ENCODE data around the gene MYH6. TPM values are rescaled to one million over a fixed set of nuclear protein-coding genes. Genes with fewer than 3 reads are reported as not detected.

MYH6 gene
- total and polyA plus RNA-seq, 2 of the 13 experiments (the other 11 are each of a cell fraction or from before 2014, with no cell fraction given) = 0.01 TPM; not detected in 1

DNA sequence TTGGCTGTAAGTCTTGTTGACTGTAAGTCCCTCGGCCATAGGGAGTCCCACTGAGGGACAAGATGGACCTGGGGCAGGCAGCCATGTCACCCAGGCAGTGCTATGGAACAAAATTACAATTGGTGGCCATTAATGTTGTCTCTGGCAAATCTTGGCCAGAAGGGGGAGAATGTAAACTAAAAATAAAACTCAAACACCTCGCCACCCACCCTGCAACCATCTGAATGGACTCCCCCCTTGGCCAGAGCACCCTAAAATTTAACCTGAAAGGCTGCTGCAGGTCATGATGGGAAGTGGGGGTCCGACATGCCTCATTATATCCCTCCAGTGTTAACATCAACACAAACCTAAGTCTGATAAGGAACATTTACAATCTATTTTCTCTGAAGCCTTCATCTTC lies 63.6 kb downstream of the MYH6 start:
- Histone ChIP-seq H4K20me1 (ENCODE audit: insufficient read depth, low read length) (no peaks in the 10 kb centered on the region), H3K79me2 (ENCODE audit: insufficient read depth, low read length) (no peaks in the 10 kb centered on the region), H3K9me3 (ENCODE audit: low read length) (peaks cover 17% of the 10 kb centered on the region), H3K36me3 (replicated peaks in 1 of 2; ENCODE audit: control insufficient read depth in 1 of 2, insufficient read depth in 2 of 2, low read length in 2 of 2) (no peaks in the 10 kb centered on the region), H3K9ac (ENCODE audit: insufficient read depth, low read depth, low read length) (no peak overlapping the region), H3K4me1 (ENCODE audit: insufficient read depth, low read length) (no peaks in the 10 kb centered on the region), H3K4me2 (ENCODE audit: low read depth, low read length) (no peak overlapping the region), H3K27ac (ENCODE audit: extremely low read length, insufficient read depth, low read length) (no peak overlapping the region), H2AFZ (ENCODE audit: low read length) (no peak overlapping the region), H3K27me3 (ENCODE audit: control insufficient read depth in 1 of 2, insufficient read depth in 2 of 2, low read length in 2 of 2) (peaks cover 4 to 55% of the 10 kb centered on the region in 2 experiments; a peak in 4 of 5 replicates), H3K4me3 (replicated peaks in 1 of 3; ENCODE audit: insufficient read depth in 1 of 3, low read depth in 2 of 3, low read length in 3 of 3) (no peak overlapping the region)
- DNase-seq (ENCODE audit: low spot score) = no peak
- no peak for ATAC-seq
- TF ChIP-seq, protein P1, sequence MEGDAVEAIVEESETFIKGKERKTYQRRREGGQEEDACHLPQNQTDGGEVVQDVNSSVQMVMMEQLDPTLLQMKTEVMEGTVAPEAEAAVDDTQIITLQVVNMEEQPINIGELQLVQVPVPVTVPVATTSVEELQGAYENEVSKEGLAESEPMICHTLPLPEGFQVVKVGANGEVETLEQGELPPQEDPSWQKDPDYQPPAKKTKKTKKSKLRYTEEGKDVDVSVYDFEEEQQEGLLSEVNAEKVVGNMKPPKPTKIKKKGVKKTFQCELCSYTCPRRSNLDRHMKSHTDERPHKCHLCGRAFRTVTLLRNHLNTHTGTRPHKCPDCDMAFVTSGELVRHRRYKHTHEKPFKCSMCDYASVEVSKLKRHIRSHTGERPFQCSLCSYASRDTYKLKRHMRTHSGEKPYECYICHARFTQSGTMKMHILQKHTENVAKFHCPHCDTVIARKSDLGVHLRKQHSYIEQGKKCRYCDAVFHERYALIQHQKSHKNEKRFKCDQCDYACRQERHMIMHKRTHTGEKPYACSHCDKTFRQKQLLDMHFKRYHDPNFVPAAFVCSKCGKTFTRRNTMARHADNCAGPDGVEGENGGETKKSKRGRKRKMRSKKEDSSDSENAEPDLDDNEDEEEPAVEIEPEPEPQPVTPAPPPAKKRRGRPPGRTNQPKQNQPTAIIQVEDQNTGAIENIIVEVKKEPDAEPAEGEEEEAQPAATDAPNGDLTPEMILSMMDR (CRISPR knock-in tag; IDR thresholded peaks at IDR 0.05) = peak; percentile 24; the same call in 1 of the 2 replicates
- no peak for TF ChIP-seq ISL2 (CRISPR knock-in tag; IDR thresholded peaks at IDR 0.05)
- in situ Hi-C loops (cut with HindIII; ENCODE audit: extremely low pct_ligation_motif_present, low pct_unique_long_range_greater_than_20kb) (no loop called here), intact Hi-C loops (cut with micrococcal nuclease; ENCODE audit: unreplicated experiment) (no loop called here)
- no TSS peak for BruUV-seq (replicated peaks)
- 3% methylated on average over 3 of the region's 3 CpGs for WGBS (ENCODE audit: low lambda C conversion rate)
- ChIA-PET POLR2A (interaction anchor here (2.2 kb wide), 1 partner anchor 23 kb away, joined by 16 read pairs; the partner anchor contains the start of gene PABPN1), CTCF (ENCODE audit: low intra/inter-chr PET ratio, low total read pairs) (no interaction called here)
- peak; percentile 23 for FAIRE-seq

DNA sequence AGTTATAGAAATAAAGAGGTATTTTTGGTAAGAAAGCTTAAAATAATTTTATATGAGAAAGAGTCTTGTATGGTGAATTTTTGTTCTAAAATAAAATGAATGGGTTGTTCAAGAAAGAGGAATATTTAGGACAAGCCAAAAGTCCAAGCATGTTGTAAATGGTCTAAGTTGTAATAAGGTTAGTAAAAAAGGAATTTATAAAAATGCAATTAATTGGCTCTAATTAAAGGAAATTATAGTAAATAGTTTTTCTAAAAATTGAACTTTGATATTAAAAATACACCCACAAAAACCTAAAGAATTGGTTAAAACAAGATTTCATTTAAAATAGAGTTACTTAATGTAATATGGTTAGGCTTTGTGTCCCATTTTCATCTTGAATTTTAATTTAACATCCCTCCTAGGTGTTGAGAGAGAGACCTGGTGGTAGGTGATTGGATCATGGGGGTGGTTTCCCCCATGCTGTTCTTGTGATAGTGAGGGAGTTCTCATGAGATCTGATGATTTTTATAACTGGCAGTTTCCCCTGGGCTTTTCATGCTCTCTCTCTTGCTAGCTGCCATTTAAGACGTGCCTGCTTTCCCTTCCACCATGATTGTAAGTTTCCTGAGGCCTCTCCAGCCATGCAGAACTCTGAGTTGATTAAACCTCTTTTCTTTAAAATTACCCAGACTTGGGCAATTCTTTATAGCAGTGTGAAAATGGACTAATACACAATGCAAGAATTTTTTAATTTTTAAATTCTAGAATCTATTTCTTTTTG lies 68.4 kb downstream of the MYH6 start:
- peak; percentile 49 for TF ChIP-seq ZFP36 (IDR thresholded peaks at IDR 0.05; ENCODE audit: borderline replicate concordance, low read depth, low read length, partially characterized antibody)
- TF ChIP-seq ZNF430 (CRISPR knock-in tag; IDR thresholded peaks at IDR 0.05) = peak; percentile 75; the same call in 1 of the 2 replicates
- TF ChIP-seq ZNF207 (IDR thresholded peaks at IDR 0.05; ENCODE audit: borderline replicate concordance) = no peak
- in situ Hi-C loops (cut with HindIII; ENCODE audit: extremely low pct_ligation_motif_present, low pct_unique_long_range_greater_than_20kb) = no loop called here
- WGBS (ENCODE audit: low lambda C conversion rate) = 2% methylated on average over 1 of the region's 1 CpG

More for the DNA sequence above, 68.4 kb downstream of the MYH6 start:
- peaks cover 22% of the 10 kb centered on the region for H3K9me3 ChIP-seq (ENCODE audit: low read length)
- ATAC-seq (no peak), FAIRE-seq (no peak), DNase-seq (ENCODE audit: low spot score) (no peak)
- CTCF ChIA-PET (ENCODE audit: low intra/inter-chr PET ratio, low total read pairs) = no interaction called here
- no peak overlapping the region for H3K4me2 ChIP-seq (ENCODE audit: low read depth, low read length)
- intact Hi-C loops (cut with micrococcal nuclease; ENCODE audit: unreplicated experiment) = no loop called here
- peaks cover 0 to 19% of the 10 kb centered on the region in 2 experiments; a peak in 1 of 5 replicates for H3K27me3 ChIP-seq (ENCODE audit: control insufficient read depth in 1 of 2, insufficient read depth in 2 of 2, low read length in 2 of 2)
- H3K4me1 ChIP-seq (ENCODE audit: insufficient read depth, low read length) = no peaks in the 10 kb centered on the region
- no peaks in the 10 kb centered on the region for H4K20me1 ChIP-seq (ENCODE audit: insufficient read depth, low read length)
- no peak overlapping the region for H3K4me3 ChIP-seq (replicated peaks in 1 of 3; ENCODE audit: insufficient read depth in 1 of 3, low read depth in 2 of 3, low read length in 3 of 3)
- H3K36me3 ChIP-seq (replicated peaks in 1 of 2; ENCODE audit: control insufficient read depth in 1 of 2, insufficient read depth in 2 of 2, low read length in 2 of 2) = no peaks in the 10 kb centered on the region
- POLR2A ChIA-PET = no interaction called here
- H3K9ac ChIP-seq (ENCODE audit: insufficient read depth, low read depth, low read length) = no peak overlapping the region
- no peak overlapping the region for H3K27ac ChIP-seq (ENCODE audit: extremely low read length, insufficient read depth, low read length)
- no peak overlapping the region for H2AFZ ChIP-seq (ENCODE audit: low read length)
- H3K79me2 ChIP-seq (ENCODE audit: insufficient read depth, low read length) = no peaks in the 10 kb centered on the region
- BruUV-seq (replicated peaks) = no TSS peak
